Right lobe of liver (tissue), 6 donors: Measurements from ENCODE around the gene GPBP1L1. TPM values are rescaled to one million over a fixed set of nuclear protein-coding genes. Genes with fewer than 3 reads are reported as not detected.

Source experiments
- ATAC-seq, 4 donors: fragments of 200-7000 bp; cut with Tn5 transposase; one replicate each; pipeline ENCODE4 v1.9.1; 2020; ENCODE audit warnings: mild to moderate bottlenecking in 4 of 4, moderate library complexity in 4 of 4
- DNase-seq, 3 donors: peaks; one replicate each; pipeline ENCODE4 v3.0.0-alpha.2; 2020
- H3K27ac ChIP-seq, 3 donors: fragments of 200-600 bp; one replicate each; pipeline ENCODE4 v1.8.0; 2022
- H3K27me3 ChIP-seq, 2 donors: fragments of 200-600 bp; one replicate each; pipeline ENCODE4 v1.8.0; 2022
- H3K36me3 ChIP-seq, 4 donors: fragments of 200-600 bp; sonication (generic) in 1 of 4; one replicate each; pipeline versions ENCODE4 v1.5.1 to v1.8.0; 2017 to 2022; ENCODE audit warnings: control low read depth in 1 of 4
- H3K4me1 ChIP-seq, 4 donors: fragments of 200-600 bp; sonication (generic) in 1 of 4; one replicate each; pipeline versions ENCODE4 v1.5.1 to v1.8.0; 2017 to 2022; ENCODE audit warnings: control low read depth in 1 of 4
- H3K4me3 ChIP-seq, 3 donors: fragments of 200-600 bp; one replicate each; pipeline ENCODE4 v1.8.0; 2022
- H3K9me3 ChIP-seq, 4 donors: fragments of 200-600 bp; sonication (generic) in 1 of 4; one replicate each; pipeline versions ENCODE4 v1.5.1 to v1.8.0; 2017 to 2022; ENCODE audit warnings: control low read depth in 1 of 4
- CTCF ChIP-seq, 4 donors: fragments of 200-600 bp in 3 of 4; fragments of 450-650 bp in 1 of 4; IDR thresholded peaks; one replicate each; pipeline versions ENCODE4 v1.5.1 to v1.8.0; 2016 to 2022; ENCODE audit warnings: antibody characterized with exemption in 4 of 4, mild to moderate bottlenecking in 2 of 4
- POLR2A ChIP-seq: fragments of 450-650 bp; IDR thresholded peaks from one replicate; pipeline ENCODE4 v1.6.1; 2017; ENCODE audit warnings: antibody characterized with exemption, mild to moderate bottlenecking
- WGBS: methylation state at CpG from one replicate; pipeline ENCODE4 v1.1.6; 2018; ENCODE audit warnings: low coverage, low lambda C conversion rate; ENCODE audit not compliant: insufficient coverage; ENCODE audit errors: missing lambda C conversion rate; 5-methylcytosine and 5-hydroxymethylcytosine counted together
- intact Hi-C, 2 donors: fragments of 100-400 bp; cut with DNase I; formaldehyde crosslinking; loops; one replicate each; pipeline versions ENCODE4 v1.11.2 to v1.14.1; 2022
- total RNA-seq, 6 experiments: library from RNA; depleted of rRNA in 2 of 6; stranded (reverse); fragments of >200 nt in 2 of 6; fragmentation: NEBNext Ultra II Directional in 3 of 6; extraction: Animal tissue kit (Norgen Biotek cat#: 25700) in 3 of 6; gene quantifications; one replicate each; pipeline versions ENCODE4 v1.1.0 to v1.2.4, GENCODE V29; 2016 to 2023
- donor health status: DM: no; HTN: yes; CAD: no.
- donor health status: DM: no; HTN: no; CAD: no.
- donor health status: DM: no; HTN: no; CAD: no.
- donor health status: DM: no; HTN: yes; CAD: no.
- donor health status: DM: no; HTN: yes; CAD: no.

GPBP1L1 gene
- total RNA-seq, 6 experiments from 2014 or later, result 51.2 to 80.0 (median 67.3) TPM

GRCh38 chr1:45615885-45616284, 70.4 kb downstream of the GPBP1L1 start:
- Histone ChIP-seq H3K27ac (no peak overlapping the region), H3K27me3 (no peaks in the 10 kb centered on the region), H3K36me3 (peaks cover 0 to 54% (median 23%) of the 10 kb centered on the region in 4 donors), H3K4me1 (no peaks in the 10 kb centered on the region), H3K4me3 (no peak overlapping the region), H3K9me3 (no peaks in the 10 kb centered on the region)
- WGBS, result 75% methylated on average over 1 of the region's 1 CpG
- DNase-seq (no peak), ATAC-seq (no peak)
- no peak for TF ChIP-seq POLR2A
- no peak for TF ChIP-seq CTCF (IDR thresholded peaks at IDR 0.05)
- intact Hi-C loops, result no loop called here

DNA sequence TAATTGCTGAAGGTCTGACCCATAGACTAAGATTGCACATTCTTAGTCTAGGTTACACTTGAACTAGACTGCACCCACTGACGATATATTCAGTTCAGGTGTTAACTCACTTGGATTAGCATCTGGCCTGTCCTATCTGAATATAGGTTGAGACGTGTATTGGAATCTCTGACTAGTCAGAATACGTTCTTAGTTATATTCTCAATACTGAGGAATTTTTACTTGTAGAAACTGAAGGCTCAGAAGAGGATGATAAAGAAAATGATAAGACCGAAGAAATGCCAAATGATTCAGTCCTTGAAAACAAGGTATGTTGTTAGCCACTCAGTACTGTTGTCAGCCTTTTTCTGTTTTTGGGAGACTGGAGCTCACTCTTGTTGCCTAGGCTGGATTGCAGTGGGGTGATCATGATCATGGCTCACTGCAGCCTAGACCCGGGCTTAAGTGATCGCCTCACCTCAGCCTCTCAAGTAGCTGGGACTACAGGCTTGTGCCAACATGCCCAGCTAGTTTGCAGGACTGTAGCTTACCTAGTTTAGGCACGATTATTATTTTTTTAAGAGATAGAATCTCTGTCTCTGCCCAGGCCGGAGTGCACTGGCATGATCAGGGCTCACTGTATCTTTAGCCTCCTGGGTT, 73.3 kb downstream of the GPBP1L1 start:
- ATAC-seq (no peak), DNase-seq (no peak)
- 83% methylated on average over 8 of the region's 8 CpGs for WGBS
- Histone ChIP-seq H3K9me3 (no peaks in the 10 kb centered on the region), H3K36me3 (peaks cover 0 to 40% (median 22%) of the 10 kb centered on the region in 4 donors), H3K4me3 (no peak overlapping the region), H3K27ac (no peak overlapping the region), H3K27me3 (no peaks in the 10 kb centered on the region), H3K4me1 (no peaks in the 10 kb centered on the region)
- TF ChIP-seq CTCF (IDR thresholded peaks at IDR 0.05) (no peak), POLR2A (no peak)
- intact Hi-C loops, result no loop called here

DNA sequence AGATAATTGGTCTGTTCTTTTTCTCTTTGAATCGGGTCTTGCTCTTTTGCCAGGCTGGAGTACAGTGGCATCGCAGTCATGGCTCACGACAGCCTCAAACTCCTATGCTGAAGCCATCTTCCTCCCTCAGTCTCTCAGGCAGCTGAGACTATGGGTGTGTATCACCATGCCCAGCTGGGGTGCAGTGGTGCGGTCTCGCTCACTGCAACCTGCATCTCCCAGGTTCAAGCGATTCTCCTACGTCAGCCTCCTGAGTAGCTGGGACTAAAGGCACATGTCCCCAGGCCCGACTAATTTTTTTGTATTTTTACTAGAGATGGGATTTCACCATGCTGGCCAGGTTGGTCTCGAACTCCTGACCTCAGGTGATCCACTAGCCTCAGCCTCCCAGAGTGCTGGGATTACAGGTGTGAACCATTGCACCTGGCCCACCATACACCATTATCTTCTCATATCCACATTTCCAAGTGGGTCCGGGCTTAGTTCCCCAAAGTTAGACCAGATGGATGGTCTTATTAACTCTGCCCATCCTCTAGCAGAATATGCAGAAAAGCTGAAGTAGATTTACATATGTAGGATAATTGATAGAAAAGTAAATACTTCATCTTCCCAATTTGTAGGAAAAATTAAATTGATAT, 75.6 kb downstream of the GPBP1L1 start:
- TF ChIP-seq POLR2A (no peak), CTCF (IDR thresholded peaks at IDR 0.05) (no peak)
- DNase-seq (no peak), ATAC-seq (no peak)
- intact Hi-C loops, result no loop called here
- no peaks in the 10 kb centered on the region for H3K27me3 ChIP-seq
- H3K36me3 ChIP-seq, result peaks cover 0 to 33% (median 9%) of the 10 kb centered on the region in 4 donors
- 98% methylated on average over 10 of the region's 10 CpGs for WGBS
- H3K4me1 ChIP-seq, result no peaks in the 10 kb centered on the region
- H3K27ac ChIP-seq, result no peak overlapping the region
- no peaks in the 10 kb centered on the region for H3K9me3 ChIP-seq
- no peak overlapping the region for H3K4me3 ChIP-seq

DNA sequence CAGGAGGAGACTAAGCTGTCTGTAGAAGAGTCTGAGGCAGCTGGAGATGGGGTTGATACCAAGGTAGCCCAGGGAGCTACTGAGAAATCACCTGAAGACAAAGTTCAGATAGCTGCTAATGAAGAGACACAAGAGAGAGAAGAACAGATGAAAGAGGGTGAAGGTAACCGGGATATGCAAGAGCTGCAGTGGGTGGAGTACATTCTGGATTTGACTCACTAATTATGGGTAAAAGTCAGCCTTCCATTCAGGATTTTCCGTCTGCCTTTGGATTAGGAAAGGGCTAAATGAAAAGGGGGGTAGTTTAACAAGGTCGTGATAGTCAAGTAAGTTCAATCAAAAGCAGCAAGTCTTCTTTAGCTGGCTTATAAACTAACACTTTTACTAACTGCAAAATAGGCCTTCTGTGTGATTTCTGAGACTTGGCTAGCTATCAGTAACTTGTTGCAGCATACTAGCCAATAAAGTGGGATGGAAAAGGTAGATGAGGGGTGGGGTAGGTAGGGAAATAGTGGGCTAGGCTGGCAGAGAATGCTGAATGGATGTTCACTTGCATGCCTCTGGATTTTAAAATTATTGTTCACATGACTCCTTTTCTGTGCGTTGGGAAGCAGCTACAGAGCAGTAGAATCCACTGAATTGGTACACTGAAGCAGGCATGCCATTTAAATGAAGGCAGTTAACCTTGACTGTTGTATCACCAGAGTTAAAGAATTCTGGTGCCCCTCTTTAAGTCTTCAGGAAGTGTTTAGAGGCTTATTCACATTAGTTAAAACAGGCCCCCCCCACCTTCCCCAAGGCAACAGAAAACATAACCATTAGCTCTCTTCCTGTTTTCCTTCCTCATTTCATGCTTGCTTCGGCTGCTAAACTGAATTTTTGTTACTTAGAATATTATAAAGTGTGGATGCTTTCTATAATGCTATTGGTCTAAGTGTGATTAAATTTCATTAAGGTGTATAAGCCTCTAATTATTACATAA, 77.9 kb downstream of the GPBP1L1 start:
- Histone ChIP-seq H3K9me3 (no peaks in the 10 kb centered on the region), H3K27me3 (no peaks in the 10 kb centered on the region), H3K36me3 (peaks cover 0 to 22% (median 2%) of the 10 kb centered on the region in 4 donors), H3K4me1 (no peaks in the 10 kb centered on the region), H3K4me3 (no peak overlapping the region), H3K27ac (no peak overlapping the region)
- DNase-seq, result no peak
- intact Hi-C loops, result no loop called here
- TF ChIP-seq CTCF (IDR thresholded peaks at IDR 0.05), result no peak
- no peak for TF ChIP-seq POLR2A
- ATAC-seq, result peak in 3 of 4 donors; percentile 35 to 45 (median 39)
- WGBS, result 75% methylated on average over 5 of the region's 5 CpGs
